Stimulated activated CD8-positive, alpha-beta memory T cell treated with anti-CD3 and anti-CD28 coated beads, Interleukin-2, amount 100 ng/mL, for 48 hours (primary cell): ENCODE results near the gene TBX19.
A peak's percentile ranks its signal among the peaks of the same experiment; 100 is the strongest.

Experiments
- DNase-seq, 2 donors: peaks; one replicate each; pipeline ENCODE4 v3.0.0-alpha.2; 2020; ENCODE audit warnings: low read depth in 2 of 2

The TBX19 gene

GRCh38 chr1:168360151-168361021 lies 79.7 kb downstream of the TBX19 start:
- DNase-seq: peak in 1 of 2 donors; percentile 40

- DNase-seq: no peak
Observed at GRCh38 chr1:168361252-168361651, 80.6 kb downstream of the TBX19 start.

- no peak for DNase-seq
Observed at GRCh38 chr1:168362991-168363390, 82.3 kb downstream of the TBX19 start.
